Stomach (tissue), 9 donors: ENCODE data around the gene PLEKHM3. TPM values are rescaled to one million over a fixed set of nuclear protein-coding genes. Genes with fewer than 3 reads are reported as not detected.
A peak's percentile ranks its signal among the peaks of the same experiment; 100 is the strongest.

Experiments used
- DNase-seq, 2 donors: peaks; one replicate each; pipeline versions ENCODE4 v3.0.0 to v3.0.0-alpha.2; 2013 to 2019
- H3K27ac ChIP-seq, 5 donors: fragments of 200-600 bp in 4 of 5; sonication (generic) in 4 of 5; one replicate each; pipeline ENCODE4 v1.5.1; 2013 to 2019; ENCODE audit warnings: mild to moderate bottlenecking in 1 of 5, moderate library complexity in 1 of 5
- H3K27me3 ChIP-seq, 3 donors: fragments of 200-600 bp; sonication (generic); one replicate each; pipeline ENCODE4 v1.5.1; 2017 to 2019; ENCODE audit warnings: mixed run types in 1 of 3
- H3K36me3 ChIP-seq, 4 donors: fragments of 200-600 bp; sonication (generic); 1 replicate in 3 of 4; 2 replicates in 1 of 4; pipeline ENCODE4 v1.5.1; 2016 to 2019
- H3K4me1 ChIP-seq, 4 donors: fragments of 200-600 bp; sonication (generic); one replicate each; pipeline ENCODE4 v1.5.1; 2016 to 2019
- H3K4me3 ChIP-seq, 4 donors: fragments of 200-600 bp; sonication (generic) in 3 of 4; one replicate each; pipeline ENCODE4 v1.5.1; 2016 to 2019; ENCODE audit warnings: mild to moderate bottlenecking in 1 of 4
- H3K9me3 ChIP-seq, 4 donors: fragments of 200-600 bp; sonication (generic); one replicate each; pipeline ENCODE4 v1.5.1; 2016 to 2019
- EP300 ChIP-seq: sonication (generic); formaldehyde crosslinking; IDR thresholded peaks from one replicate; pipeline ENCODE4 v1.6.1; 2017; ENCODE audit warnings: antibody characterized with exemption
- POLR2A ChIP-seq, 4 donors: fragments of 450-650 bp; IDR thresholded peaks; one replicate each; pipeline ENCODE4 v1.6.1; 2016; ENCODE audit warnings: antibody characterized with exemption in 4 of 4, control low read depth in 2 of 4, mild to moderate bottlenecking in 1 of 4, moderate library complexity in 1 of 4
- POLR2AphosphoS5 ChIP-seq, 3 donors: sonication (generic); formaldehyde crosslinking; IDR thresholded peaks; one replicate each; pipeline ENCODE4 v1.6.1; 2016; ENCODE audit warnings: antibody characterized with exemption in 3 of 3
- WGBS, 5 donors: extraction: QIAGEN DNeasy Blood & Tissue Kit in 3 of 5; methylation state at CpG; one replicate each; pipeline versions ENCODE4 v1.1.5 to v1.1.7; 2013 to 2018; 5-methylcytosine and 5-hydroxymethylcytosine counted together
- intact Hi-C: fragments of 100-400 bp; cut with DNase I; formaldehyde crosslinking; loops from one replicate; pipeline ENCODE4 v1.15.1; 2023; ENCODE audit warnings: low total_unique reads
- polyA plus RNA-seq, 3 donors: library from polyadenylated mRNA; stranded (reverse); fragments of 200-250 nt; gene quantifications; one replicate each; pipeline ENCODE4 v1.2.3, GENCODE V29; 2013
- total RNA-seq, 5 donors: library from RNA; depleted of rRNA; stranded (reverse); fragments of >200 nt; gene quantifications; one replicate each; pipeline versions ENCODE4 v1.1.0 to v1.2.3, GENCODE V29; 2014 to 2016
- TF ChIP-seq, protein P1 (sequence below), 7 experiments: fragments of 450-650 bp in 4 of 7; fragments of 200-600 bp in 3 of 7; sonication (generic) in 3 of 7; IDR thresholded peaks; one replicate each; pipeline ENCODE4 v1.5.1; 2016 to 2019; ENCODE audit warnings: antibody characterized with exemption in 7 of 7, control low read depth in 2 of 7, mild to moderate bottlenecking in 1 of 7
- donor health status: healthy with polysubstance abuse.
- donor health status: Bipolar disorder and iron deficiency.
- donor health status: healthy.

PLEKHM3 gene
- total and polyA plus RNA-seq, 8 donors = 2.1 to 35.1 (median 5.4) TPM

DNA sequence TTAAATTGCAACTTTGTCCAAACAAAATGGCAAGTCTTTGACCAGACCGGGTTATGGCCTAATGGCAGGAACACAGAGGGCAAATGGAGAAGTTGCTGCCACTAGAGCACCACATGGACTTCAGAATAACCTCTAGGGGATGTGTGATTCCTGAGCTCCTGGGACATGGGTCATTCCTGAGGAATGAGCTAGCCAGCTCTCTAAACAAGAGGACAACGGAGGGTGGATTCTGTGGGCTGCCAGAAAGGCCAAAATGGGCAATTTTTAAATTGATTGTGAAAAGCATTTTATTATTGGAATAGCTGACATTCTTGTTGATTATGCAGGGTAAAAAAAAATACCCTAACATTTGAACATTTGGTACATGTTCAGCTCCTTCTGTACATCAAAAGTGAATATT, 145.8 kb downstream of the PLEKHM3 start:
- no peak for DNase-seq
- no peak overlapping the region for H3K4me3 ChIP-seq
- TF ChIP-seq POLR2AphosphoS5 (IDR thresholded peaks at IDR 0.05) = no peak
- no peak for TF ChIP-seq POLR2A (IDR thresholded peaks at IDR 0.05)
- no peak for TF ChIP-seq EP300
- no peaks in the 10 kb centered on the region for H3K9me3 ChIP-seq
- intact Hi-C loops = no loop called here
- H3K36me3 ChIP-seq = no peaks in the 10 kb centered on the region
- H3K4me1 ChIP-seq = peaks cover 0 to 21% (median 10%) of the 10 kb centered on the region in 4 donors
- H3K27ac ChIP-seq = no peak overlapping the region
- WGBS, 5 donors = 67 to 90% (median 82%) methylated on average over 2 of the region's 2 CpGs
- H3K27me3 ChIP-seq = no peaks in the 10 kb centered on the region

DNA sequence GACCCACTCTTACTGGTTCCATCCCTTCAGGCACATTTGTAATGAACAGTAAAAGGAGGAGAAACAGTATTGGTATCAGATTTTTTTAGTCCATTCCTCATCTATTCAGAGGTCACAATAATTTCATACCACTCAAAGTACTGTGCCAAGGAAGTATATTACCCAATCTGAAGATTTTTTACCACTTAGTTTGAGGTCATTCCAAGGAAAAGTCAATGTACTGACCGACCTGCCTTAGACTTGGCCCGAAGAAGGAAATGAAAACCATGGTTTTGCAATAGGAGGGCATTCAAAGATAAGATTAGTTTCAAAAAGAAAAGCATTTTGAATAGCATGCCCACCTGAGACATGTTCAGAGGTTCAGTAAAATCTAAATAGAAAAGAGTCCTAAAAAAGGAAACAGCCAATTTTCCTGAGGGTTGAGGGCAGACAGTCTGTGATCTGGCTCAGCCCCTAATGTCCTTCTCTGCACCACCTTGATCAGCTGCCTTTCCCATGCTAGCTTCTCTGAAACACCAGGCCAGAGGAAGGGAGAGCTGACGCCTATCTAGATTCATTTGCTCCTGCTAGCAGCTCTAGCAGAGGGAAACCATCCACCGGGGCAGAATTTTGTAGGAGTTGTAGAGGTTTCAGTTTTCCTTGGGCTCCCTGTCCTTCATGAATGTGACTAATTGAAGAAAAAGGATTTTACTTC, 148.3 kb downstream of the PLEKHM3 start:
- 39 to 63% (median 47%) methylated on average over 4 of the region's 4 CpGs for WGBS, 5 donors
- Histone ChIP-seq H3K4me1 (peaks cover 0 to 21% (median 10%) of the 10 kb centered on the region in 4 donors), H3K27ac (peak overlapping the region in 1 of 5 donors; percentile 5), H3K9me3 (no peaks in the 10 kb centered on the region), H3K27me3 (no peaks in the 10 kb centered on the region), H3K36me3 (no peaks in the 10 kb centered on the region), H3K4me3 (no peak overlapping the region)
- intact Hi-C loops = no loop called here
- DNase-seq = no peak
- TF ChIP-seq POLR2A (IDR thresholded peaks at IDR 0.05) = no peak
- no peak for TF ChIP-seq EP300
- TF ChIP-seq, protein P1, sequence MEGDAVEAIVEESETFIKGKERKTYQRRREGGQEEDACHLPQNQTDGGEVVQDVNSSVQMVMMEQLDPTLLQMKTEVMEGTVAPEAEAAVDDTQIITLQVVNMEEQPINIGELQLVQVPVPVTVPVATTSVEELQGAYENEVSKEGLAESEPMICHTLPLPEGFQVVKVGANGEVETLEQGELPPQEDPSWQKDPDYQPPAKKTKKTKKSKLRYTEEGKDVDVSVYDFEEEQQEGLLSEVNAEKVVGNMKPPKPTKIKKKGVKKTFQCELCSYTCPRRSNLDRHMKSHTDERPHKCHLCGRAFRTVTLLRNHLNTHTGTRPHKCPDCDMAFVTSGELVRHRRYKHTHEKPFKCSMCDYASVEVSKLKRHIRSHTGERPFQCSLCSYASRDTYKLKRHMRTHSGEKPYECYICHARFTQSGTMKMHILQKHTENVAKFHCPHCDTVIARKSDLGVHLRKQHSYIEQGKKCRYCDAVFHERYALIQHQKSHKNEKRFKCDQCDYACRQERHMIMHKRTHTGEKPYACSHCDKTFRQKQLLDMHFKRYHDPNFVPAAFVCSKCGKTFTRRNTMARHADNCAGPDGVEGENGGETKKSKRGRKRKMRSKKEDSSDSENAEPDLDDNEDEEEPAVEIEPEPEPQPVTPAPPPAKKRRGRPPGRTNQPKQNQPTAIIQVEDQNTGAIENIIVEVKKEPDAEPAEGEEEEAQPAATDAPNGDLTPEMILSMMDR (IDR thresholded peaks at IDR 0.05) = no peak
- no peak for TF ChIP-seq POLR2AphosphoS5 (IDR thresholded peaks at IDR 0.05)

DNA sequence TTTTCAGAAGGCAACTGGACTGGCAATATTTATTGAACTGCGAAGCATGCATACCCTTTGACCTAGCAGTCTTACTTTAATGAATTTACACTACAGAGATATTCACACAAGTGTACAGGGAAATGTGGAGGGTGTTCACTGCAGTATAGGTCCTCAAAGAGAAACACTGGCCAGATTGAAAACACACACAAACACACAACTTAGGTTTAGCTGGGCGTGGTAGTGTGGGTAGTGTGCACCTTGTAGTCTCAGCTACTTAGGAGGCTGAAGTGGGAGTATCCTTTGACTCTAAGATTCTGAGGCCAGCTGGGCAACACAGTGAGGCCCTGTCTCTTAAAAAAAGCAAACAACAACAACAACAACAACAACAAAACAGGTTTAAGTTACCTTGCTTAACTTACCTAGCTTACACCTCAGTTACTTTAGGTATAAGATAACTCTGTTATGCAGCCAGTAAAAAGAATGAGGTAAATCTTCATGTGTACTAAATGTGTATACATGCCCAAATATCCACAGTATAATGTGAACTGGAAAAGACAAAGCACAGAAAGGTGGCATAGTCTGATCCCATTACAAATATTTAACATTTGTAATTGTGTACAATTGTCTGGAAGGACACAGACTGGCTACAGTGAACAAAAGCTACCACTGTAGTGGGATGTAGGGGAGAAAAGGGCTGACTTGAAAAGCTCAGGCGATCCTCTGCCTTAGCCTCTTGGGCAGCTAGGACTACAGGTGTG, 149.7 kb downstream of the PLEKHM3 start:
- intact Hi-C loops = no loop called here
- no peaks in the 10 kb centered on the region for H3K36me3 ChIP-seq
- 75 to 89% (median 81%) methylated on average over 3 of the region's 3 CpGs for WGBS, 5 donors
- H3K4me1 ChIP-seq = peaks cover 0 to 21% (median 10%) of the 10 kb centered on the region in 4 donors
- H3K27me3 ChIP-seq = no peaks in the 10 kb centered on the region
- H3K9me3 ChIP-seq = no peaks in the 10 kb centered on the region
- H3K27ac ChIP-seq = no peak overlapping the region
- no peak for TF ChIP-seq POLR2AphosphoS5 (IDR thresholded peaks at IDR 0.05)
- TF ChIP-seq, protein P1 (IDR thresholded peaks at IDR 0.05) = no peak
- TF ChIP-seq POLR2A (IDR thresholded peaks at IDR 0.05) = no peak
- TF ChIP-seq EP300 = no peak
- DNase-seq = no peak
- no peak overlapping the region for H3K4me3 ChIP-seq

- DNase-seq = no peak
- Histone ChIP-seq H3K27ac (no peak overlapping the region), H3K36me3 (no peaks in the 10 kb centered on the region), H3K9me3 (no peaks in the 10 kb centered on the region), H3K4me3 (no peak overlapping the region), H3K27me3 (no peaks in the 10 kb centered on the region), H3K4me1 (peaks cover 0 to 32% (median 12%) of the 10 kb centered on the region in 4 donors)
- 93 to 100% (median 97%) methylated on average over 1 of the region's 1 CpG for WGBS, 5 donors
- no peak for TF ChIP-seq EP300
- no peak for TF ChIP-seq POLR2A (IDR thresholded peaks at IDR 0.05)
- TF ChIP-seq, protein P1 (IDR thresholded peaks at IDR 0.05) = no peak
- intact Hi-C loops = no loop called here
Measured at GRCh38 chr2:207873794-207874193, 151.5 kb downstream of the PLEKHM3 start.

DNA sequence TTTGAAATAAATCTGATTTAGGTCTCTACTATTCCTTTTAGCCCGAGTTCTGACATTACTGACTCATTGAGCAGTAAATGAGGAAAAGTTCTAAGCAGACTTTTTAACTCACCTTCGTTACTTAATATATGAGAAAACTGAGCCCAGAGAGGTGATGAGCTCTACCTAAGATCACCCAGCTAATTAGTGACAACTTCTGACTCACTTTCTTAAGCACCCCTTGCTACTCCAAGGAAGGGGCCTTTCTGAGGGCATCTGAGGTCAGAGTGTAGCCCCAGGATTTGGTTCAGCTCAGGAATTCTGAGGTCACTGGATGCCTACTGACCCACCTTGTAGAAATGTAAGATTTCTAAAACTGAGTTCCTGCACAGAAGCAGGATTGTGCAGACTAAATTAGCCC, 153.4 kb downstream of the PLEKHM3 start:
- DNase-seq = no peak
- Histone ChIP-seq H3K4me3 (no peak overlapping the region), H3K4me1 (peaks cover 0 to 29% (median 10%) of the 10 kb centered on the region in 4 donors), H3K9me3 (no peaks in the 10 kb centered on the region), H3K27me3 (no peaks in the 10 kb centered on the region), H3K27ac (no peak overlapping the region), H3K36me3 (no peaks in the 10 kb centered on the region)
- WGBS, 5 donors = 95 to 99% (median 95%) methylated on average over 2 of the region's 2 CpGs
- intact Hi-C loops = no loop called here
- TF ChIP-seq EP300 (no peak), POLR2A (IDR thresholded peaks at IDR 0.05) (no peak), POLR2AphosphoS5 (IDR thresholded peaks at IDR 0.05) (no peak)
- TF ChIP-seq, protein P1 (IDR thresholded peaks at IDR 0.05) = no peak
